ENCODE results near the gene LRMDA.
"Not testable (repeated sequence)": the region's sequence is repeated elsewhere in the genome, so short reads cannot be mapped to it uniquely, and the experiment has no call there.

DNA sequence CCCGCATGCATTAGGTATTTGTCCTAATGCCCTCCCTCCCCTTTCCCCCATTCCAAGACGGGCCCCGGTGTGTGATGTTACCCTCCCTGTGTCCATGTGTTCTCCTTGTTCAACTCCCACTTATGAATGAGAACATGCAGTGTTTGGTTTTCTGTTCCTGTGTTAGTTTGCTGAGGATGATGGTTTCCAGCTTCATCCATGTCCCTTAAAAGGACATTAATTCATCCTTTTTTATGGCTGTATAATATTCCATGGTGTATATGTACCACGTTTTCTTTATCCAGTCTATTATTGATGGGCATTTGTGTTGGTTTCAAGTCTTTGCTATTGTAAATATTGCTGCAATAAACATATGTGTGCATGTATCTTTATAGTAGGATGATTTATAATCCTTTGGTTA lies 335.3 kb downstream of the LRMDA start:
- TF ChIP-seq, protein P1, sequence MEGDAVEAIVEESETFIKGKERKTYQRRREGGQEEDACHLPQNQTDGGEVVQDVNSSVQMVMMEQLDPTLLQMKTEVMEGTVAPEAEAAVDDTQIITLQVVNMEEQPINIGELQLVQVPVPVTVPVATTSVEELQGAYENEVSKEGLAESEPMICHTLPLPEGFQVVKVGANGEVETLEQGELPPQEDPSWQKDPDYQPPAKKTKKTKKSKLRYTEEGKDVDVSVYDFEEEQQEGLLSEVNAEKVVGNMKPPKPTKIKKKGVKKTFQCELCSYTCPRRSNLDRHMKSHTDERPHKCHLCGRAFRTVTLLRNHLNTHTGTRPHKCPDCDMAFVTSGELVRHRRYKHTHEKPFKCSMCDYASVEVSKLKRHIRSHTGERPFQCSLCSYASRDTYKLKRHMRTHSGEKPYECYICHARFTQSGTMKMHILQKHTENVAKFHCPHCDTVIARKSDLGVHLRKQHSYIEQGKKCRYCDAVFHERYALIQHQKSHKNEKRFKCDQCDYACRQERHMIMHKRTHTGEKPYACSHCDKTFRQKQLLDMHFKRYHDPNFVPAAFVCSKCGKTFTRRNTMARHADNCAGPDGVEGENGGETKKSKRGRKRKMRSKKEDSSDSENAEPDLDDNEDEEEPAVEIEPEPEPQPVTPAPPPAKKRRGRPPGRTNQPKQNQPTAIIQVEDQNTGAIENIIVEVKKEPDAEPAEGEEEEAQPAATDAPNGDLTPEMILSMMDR (IDR thresholded peaks at IDR 0.05), result not testable (repeated sequence)
- not testable (repeated sequence) for TF ChIP-seq POLR2AphosphoS5, POLR2A (IDR thresholded peaks at IDR 0.05)

All from transverse colon (tissue), 4 donors.